IPS DF 4.7 (cell line): ENCODE data around the gene KCNIP4.

ENCODE experiments used
- DNase-seq: peaks from one replicate; pipeline ENCODE4 v3.0.0-alpha.2; 2013; ENCODE audit warnings: low spot score; ENCODE audit errors: extremely low read depth

Gene KCNIP4

DNA sequence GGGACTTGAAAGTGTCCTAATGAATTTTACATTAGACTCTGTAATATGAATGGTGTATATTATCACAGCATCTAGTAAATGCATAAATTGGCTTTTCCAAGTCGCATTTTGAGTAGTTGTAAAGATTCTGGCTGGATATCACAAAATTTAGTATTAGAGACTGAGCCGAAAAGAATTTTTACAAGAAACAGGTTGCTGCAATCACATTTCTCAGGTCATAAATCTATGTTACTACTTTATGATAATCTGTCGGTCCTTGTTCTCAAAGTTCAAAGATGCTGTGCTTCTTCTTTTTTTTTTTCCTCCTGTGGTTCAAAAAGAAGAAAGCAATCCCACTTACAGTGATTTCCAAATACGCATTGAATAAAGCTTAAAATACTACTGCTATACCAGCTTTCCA lies 253.4 kb downstream of the KCNIP4 start:
- no peak for DNase-seq

DNA sequence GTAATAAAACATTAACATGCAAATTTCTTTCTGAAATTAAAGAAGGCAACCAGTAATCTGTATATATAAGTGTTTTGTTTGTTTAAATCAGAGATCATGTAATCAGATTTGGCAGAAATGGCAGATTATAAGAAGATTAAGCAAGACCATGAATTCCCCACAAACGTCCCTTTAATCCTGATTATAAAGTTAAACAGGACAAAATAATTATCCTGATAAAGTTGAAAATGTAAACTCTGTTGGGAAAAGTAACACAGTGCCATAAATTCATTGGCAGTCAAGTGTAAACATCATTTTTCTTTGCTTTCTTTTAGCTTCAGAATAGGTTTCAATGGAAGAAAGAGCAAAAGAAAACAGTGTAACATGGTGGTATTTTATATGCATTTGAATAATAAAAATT lies 256.3 kb downstream of the KCNIP4 start:
- no peak for DNase-seq

DNA sequence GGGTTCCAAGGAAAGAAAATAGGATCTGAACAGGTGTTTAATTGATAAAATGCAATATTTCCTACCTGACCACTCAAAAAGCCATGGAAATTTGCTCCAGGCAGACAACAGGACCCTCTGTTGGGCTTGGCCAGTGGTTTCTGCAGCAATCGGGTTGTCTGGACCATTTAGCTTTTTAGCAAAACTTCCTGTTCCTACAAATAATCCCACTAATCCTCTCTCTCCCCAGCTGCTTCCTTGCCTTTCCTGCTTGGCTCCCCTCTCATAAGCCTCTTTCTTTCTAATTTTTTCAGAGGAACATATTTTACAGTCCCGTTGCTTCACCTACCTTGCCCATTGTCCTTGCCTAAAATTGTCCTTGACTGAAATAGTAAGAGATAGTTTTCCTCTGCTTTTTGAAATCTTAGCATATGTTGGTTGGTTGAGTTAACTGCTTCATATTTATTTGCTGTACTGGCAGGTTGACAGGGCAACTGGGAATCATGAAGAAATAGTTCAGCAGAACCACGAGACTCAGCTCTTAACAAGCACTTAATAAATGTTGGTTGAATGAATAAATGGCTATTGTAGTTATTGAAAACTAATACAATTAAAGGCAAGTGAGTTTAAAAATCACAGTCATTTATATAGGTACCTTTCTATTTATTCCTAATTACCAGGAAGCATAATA lies 259.8 kb downstream of the KCNIP4 start:
- no peak for DNase-seq

DNA sequence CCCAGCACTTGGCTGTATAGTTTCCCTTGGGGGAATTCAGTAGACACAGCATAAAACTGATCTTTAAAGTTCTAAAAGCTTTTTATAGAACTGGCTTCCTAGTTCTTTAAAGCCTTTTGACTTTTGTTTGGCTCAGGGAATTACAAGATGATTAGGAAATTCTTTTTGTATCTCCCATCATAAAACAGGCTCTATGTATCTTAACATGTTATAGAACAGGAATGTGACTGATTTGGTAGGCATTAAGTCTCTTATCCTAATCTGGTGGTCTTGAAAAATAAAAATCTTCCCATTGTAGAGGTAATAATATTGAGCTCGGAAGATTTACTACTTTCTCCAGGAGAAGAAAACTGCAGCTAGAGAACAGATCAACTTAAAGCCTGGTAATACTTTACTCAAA lies 262.7 kb downstream of the KCNIP4 start:
- DNase-seq: no peak

DNA sequence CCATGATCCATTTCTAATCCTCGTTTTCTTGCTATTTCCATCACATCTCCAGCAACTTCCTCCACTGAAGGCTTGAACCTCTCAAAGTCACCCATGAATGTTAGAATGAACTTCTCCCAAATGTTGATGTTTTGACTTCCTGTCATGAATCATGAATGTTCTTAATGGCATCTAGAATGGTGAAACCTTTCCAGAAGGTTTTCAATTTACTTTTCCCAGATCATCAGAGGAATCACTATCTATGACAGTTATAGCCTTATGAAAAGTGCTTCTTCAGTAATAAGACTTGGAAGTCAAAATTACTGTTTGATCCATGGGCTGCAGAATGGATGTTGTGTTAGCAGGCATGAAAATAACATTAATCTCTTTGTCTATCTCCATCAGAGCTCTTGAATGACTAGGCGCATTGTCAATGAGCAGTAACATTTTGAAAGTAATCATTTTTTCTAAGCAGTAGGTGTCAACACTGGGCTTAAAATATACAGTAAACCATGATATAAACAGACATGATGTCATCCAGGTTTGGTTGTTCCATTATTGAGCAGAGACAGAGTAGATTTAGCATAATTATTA lies 268.2 kb downstream of the KCNIP4 start:
- no peak for DNase-seq

DNA sequence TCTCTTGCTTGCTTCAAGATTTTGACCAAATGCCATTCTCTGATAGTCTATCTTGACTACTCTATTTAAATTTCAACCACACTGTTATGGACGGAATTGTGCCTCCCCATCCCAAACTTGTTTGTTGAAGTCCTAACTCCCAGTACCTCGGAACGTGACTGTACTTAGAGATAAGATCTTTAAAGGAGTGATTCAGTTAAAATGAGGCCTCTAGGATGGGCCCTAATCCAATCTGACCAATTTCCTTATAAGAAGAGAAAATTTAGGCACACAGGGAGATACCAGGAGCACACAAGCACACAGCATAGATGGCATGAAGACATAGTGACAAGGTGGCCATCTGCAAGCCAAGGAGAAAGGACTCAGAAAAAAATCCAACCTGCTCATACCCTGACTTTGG lies 269.9 kb downstream of the KCNIP4 start:
- no peak for DNase-seq

DNA sequence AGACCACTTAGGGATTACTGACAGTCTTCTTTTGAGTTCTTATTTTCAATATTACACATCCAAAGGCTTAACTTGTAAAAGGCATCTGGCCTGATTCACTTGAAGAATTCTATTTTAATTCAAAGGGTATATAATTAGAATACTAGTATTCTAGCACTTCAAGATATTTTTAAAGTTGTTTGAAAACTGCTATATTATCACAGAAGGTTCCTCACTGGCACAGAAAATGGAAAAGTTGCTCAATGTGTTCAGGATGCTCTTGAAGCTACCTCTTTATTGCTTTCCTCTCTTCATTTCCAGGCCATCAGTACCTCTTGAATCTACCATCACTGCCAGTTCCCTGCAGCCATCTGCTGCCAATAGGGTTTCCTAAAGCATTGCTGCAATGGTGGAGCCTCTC lies 271.4 kb downstream of the KCNIP4 start:
- DNase-seq: no peak

DNA sequence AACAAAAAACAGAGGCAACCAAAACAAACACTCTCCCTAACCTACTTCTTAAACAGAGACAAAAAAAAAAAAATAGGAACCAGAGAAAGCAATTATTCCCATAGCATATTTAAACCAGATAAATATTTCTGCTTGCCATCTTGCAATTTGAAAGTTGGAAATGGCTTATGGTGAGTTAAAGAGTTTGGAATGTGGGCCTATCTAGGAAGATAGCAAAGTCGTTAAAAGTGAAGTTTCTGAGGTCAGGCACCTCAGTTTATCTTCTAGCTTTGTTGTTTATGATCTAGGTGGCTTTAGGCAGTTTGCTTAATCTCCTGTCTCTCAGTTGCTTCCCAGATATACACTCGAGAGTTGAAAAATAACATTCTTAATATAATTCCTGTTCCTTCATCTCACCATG lies 284.2 kb downstream of the KCNIP4 start:
- DNase-seq: no peak

DNA sequence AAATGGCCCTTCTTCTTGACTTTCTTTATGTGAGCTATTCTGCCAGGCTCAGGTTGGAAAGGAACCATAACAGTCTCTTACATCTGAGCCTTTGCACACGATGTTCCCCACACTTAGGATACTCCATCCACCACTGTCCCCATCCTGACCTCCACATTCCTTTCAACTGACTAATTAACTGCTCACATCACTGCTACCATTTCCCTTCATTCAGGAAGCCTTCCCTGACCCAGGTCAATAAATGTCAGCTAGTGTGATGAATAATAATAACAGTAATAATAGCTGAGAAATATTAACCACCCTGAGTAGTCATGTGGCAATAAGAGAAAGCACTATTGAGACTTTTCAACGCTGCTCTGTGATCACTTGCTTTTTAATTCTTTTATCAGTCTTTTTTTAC lies 291.7 kb downstream of the KCNIP4 start:
- DNase-seq: peak; percentile 16

DNA sequence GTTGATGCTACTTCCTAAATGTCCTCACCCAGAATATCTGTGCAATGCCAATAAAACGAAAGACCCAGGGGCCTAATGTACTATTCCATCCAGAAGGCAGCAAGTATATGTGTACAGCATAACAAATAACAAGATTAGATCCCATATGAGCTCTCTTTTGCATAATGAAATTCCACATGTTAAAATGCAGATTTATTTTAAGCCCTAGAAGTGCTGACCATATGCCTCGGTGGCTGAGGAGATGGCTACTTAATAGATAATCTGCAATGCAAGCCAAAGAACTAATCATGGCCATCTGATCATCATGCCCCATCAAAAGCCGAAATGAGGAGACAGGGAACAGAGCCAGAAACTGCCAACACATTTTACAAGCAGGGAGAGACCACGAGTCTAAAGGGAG lies 293.5 kb downstream of the KCNIP4 start:
- no peak for DNase-seq

DNA sequence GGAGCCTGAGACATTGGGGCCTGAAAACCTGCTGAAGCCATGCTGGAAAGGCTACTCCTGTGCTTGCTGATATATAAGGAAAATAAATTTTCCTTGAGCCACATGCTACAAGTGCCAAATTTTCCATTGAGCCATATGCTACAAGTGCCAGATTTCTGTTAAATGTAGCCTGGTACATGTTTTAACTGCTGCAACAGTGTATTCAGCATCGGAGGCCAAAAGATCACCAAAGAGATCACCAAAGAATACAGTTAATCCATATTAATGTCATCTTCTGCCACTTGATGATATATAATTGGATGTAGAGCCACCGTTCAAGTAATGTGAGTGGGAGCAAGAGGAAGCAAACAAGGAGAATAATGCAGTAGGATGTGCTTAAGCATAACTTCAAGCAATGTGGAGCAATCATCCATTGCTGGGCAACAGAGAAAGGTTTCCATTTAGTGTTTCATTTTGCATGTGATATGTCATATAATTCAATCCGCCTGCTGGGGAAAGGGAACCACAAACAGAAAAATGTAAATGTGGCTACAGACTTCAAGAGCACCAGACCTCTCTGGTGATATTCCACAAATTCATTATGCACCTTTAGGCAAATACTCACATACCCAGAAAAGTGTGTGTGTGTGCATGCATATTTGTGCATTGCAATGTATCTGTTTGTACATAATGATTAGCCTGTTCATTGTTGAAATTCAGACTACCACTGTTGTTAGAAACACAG lies 295.9 kb downstream of the KCNIP4 start:
- DNase-seq: no peak

DNA sequence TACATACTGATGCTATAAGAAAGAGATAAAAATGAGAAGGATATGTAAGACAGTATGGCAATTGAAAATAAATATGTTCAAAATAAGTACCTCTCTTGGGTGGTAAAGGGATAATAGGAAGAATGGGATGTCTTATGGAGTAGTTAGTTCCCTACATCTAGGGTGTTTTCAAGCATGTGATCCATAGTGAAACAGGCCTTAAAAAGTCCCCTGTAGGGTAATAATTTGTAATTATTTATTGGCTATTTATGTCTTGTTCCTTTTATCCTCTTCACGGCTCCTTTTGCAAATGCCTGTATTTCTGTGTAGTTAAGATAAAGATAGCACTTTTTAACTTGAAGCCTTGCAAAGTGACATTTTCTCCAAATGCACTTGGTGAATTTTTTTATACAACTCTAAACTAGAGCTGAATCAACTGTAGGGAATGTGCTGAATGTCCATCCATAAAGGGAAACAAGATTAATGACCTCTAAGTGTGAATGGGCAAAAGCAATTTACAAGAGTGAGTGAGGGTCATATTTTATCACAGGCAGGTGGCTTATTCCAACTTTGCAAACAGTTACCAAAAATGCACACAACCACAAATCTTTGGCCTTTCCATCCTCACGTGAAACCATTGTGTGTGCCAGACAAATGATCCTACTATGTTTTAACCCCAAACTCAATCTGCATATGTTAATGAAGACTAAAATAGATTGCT lies 299.0 kb downstream of the KCNIP4 start:
- DNase-seq: no peak

DNA sequence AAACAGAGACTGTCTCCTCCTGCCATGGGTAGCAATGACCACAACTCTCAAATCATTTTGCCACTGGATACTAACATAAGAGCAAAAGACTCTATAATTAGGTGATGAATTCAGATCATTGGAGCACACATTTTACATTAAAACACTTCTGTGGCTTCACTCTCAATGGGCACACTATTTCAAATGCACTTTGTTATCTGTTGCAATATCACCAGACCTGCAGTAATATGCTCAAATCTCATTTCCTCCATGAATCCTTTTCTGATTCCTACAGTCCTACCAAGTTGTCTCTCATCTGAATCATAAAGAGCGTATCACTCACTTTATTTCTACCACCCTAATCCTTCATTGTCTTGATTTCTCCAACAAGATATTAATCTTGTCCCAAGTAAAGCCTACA lies 302.8 kb downstream of the KCNIP4 start:
- no peak for DNase-seq

DNA sequence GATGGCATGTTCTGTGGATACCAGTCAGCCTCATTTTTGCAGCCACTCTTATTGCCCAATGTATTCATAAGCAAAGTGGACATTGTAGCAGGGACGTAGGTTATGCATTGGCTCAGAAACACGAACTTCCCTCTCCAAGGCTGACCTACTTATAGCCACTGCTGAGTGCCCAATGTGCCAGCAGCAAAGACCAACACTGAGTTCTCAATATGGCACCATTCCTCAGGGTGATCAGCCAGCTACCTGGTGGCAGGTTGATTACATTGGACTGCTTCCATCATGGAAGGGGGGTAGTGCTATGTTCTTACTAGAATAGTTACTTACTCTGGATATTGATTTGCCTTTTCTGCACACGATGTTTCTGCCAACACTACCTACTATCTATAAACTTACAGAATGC lies 306.9 kb downstream of the KCNIP4 start:
- DNase-seq: no peak

DNA sequence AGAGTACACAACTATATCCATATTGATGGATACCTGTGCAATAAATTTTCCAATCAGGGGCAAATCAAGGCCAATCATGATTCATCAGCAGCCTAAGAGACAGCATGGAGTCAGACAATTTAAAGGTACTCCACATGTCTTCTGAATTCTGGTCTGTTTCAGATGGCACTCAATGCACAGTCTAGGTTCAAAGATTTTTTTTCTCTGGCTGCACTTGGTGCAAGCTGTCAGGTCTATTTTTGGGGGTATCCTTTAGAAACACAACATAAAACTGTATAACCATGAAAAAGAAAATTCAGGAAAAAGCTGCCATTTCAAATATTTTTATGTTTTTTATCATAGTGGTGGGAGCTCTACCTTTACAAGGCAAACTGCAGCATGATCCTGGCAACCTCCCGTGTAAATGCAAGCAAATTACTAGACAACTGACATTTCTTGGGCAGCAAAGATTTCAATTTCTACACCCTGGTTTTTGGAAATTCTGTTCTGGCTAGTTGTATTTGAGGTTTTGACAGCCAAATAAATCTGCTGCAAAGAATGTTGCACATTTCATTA lies 310.3 kb downstream of the KCNIP4 start:
- no peak for DNase-seq

DNA sequence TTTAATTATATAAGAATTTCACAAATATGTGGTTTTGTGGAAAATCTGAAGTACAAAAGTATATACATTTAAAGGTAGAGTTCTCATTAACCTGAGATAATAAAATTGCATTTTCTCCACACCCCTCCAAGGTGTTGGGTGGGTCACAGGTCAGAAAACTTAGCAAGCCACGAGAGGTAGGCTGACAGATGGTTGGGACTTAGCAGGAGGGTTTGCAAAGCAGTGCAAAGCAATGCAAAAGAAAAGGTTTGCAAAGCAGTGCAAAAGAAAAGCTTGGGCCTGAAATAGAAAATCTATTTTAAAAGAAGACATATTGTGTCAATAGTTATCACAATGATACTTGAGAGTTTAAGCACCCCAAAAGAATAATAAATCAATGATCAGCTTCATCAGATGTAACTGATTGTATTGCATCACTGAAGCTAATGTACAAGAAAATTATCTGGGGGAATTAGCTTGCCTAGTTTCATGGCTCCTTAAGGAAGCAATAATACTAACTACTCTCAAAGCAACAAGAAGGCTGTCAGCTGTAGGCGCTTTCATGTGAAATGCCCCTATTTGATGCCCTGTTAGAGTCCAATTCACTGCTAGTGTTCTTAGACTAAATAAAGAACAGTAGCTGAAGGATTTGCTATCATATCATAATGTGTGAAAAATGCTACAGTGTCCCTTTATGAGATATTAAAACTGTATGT lies 319.5 kb downstream of the KCNIP4 start:
- no peak for DNase-seq

DNA sequence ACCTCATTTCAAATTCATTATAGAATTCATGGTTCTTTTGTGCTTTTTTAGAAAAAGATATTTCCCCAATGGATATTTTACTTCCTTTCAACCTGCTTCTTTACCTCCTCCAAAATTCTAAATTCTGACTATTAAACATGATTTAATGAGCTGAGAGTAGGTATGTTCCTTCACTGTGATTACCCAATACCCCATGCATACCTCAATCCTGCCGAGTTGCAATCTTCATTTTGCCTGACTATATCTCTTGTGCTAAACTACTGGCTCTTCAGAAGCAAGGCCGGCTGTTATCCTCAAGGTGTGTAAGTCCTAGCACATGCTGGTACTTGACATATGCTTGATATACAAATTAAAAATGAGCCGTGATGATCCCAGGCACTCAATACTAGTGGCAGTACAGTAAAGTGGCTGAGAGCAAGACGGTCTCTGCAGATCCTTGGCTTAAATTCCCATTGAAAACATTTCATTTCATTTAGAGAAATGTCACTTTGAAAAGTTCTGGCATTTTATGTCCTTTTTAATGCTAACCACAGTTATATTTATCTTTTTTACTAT lies 320.4 kb downstream of the KCNIP4 start:
- DNase-seq: no peak

DNA sequence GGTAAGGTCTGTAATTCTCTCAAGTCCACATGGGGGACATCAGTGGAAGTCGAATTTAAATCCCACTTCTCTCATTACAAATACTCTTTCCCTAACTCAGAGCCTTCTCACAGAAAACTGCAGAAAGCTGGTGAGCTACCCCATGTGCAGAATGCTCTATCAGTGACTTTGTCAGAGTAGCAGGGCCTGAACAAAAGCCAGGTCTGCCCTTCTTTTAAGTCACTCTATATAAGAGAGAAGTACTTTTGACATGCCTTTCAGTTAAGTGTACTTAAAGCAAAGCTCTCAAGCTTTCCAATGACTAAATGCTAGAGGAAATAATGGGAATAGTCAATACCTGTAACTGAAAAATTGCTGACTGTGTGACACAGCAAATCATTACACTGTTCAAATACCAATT lies 323.1 kb downstream of the KCNIP4 start:
- DNase-seq: no peak

DNA sequence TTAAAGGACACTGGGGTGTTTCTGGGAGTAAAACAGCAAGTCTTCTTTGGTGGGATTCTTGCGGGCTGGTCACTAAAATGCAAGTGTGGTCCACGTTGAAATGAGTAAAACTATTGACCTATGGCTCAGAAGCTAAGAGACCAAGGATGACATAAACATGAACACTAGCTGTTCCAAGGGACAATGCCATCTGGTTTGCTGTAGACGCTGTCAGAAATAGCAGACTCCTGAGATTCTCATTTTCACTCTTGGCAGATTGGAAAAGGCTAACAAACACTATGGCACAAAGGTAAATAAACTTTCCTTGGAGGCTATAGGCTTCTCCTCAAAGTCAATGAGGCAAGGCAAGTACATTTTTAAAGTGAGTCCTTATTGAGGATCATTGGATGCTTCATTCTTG lies 343.6 kb downstream of the KCNIP4 start:
- DNase-seq: no peak

DNA sequence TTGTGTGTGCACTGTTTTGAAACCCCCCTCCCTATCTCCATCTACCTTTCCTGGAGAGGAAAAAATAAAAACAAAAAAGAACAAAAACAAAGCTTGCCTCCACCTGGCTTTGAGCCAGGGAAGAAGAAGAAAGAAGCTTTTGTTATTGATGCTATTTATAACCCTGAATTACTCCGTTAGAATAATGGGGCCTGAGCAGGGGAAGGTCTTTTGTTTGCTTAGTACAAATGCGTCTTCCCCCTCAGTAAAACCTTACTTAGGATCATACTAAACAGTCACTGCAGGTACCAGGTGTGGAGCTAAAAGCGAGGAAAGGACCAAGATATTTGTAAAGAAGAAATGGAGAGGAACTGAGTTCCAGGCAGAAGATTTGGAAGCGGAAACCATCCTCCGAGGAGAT lies 352.1 kb downstream of the KCNIP4 start:
- no peak for DNase-seq

DNA sequence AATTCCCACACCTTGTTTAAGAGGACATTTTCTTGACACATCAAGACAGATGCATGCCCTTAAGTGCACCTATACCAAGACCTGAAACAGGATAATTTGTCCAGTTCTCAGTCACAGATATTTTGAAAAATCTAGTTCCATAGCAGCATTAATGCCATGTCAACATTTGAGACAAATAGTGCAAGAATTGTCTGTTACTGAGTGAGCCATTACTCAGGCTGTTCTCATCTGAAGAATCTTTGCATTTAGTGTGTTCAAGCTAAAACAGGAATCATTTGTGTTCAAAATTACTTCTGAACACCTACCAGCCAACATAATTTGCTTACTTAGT lies 354.9 kb downstream of the KCNIP4 start:
- DNase-seq: no peak
